ENCODE data around the gene GNAQ.

GNAQ gene

GRCh38 chr9:77938163-77938562 is 93.4 kb downstream of the GNAQ start:
- peaks cover 97% of the 10 kb centered on the region for H3K79me2 ChIP-seq (ENCODE audit: insufficient read depth, low read length)
- H3K9ac ChIP-seq (ENCODE audit: low read depth, low read length), result no peak overlapping the region
- no peak overlapping the region; the same call in 1 of the 2 replicates for H3K27ac ChIP-seq (ENCODE audit: low read length)
- H3K36me3 ChIP-seq (ENCODE audit: insufficient read depth, low read length), result peaks cover 9% of the 10 kb centered on the region; the same call in 1 of the 2 replicates
- TF ChIP-seq CTCF (IDR thresholded peaks at IDR 0.05; ENCODE audit: borderline replicate concordance, extremely low read depth, low read length, poor library complexity, severe bottlenecking) (no peak), EZH2 (IDR thresholded peaks at IDR 0.05; ENCODE audit: borderline replicate concordance, low read depth, low read length, severe bottlenecking) (no peak)
- H2AFZ ChIP-seq (ENCODE audit: low read depth, low read length), result no peak overlapping the region
- H3K9me3 ChIP-seq (ENCODE audit: insufficient read depth, low read length, severe bottlenecking), result no peaks in the 10 kb centered on the region
- H3K27me3 ChIP-seq (ENCODE audit: insufficient read depth, low read length, poor library complexity), result no peaks in the 10 kb centered on the region
- ATAC-seq (ENCODE audit: insufficient read depth, low read depth) (no peak), DNase-seq (no peak)
- H4K20me1 ChIP-seq (ENCODE audit: insufficient read depth, low read length), result peaks cover 19% of the 10 kb centered on the region
- peaks cover 3% of the 10 kb centered on the region; the same call in 1 of the 2 replicates for H3K4me1 ChIP-seq (ENCODE audit: insufficient read depth, low read length)
- no peak overlapping the region for H3K4me2 ChIP-seq (ENCODE audit: insufficient read depth, low read length)
- H3K4me3 ChIP-seq (ENCODE audit: low read depth in 1 of 2, low read length in 2 of 2), result no peak overlapping the region

DNA sequence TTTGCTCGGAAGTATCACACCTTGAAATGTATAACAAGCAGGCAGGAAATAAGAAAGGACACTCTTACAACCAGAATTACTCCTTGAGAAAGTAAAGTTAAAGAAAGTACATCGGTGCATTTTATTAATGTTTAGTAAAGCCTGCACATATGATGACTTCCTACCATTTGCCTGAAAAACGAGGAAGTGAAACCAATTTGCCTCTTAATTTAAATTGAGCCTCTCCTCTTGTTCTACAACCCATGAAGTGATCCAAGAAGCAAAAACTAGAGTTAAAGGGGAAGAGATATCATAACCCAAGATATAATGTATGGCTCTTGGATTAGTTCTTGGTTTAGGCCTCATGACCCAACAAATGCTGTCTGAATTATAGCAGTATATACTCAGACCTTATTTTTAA is 95.6 kb downstream of the GNAQ start:
- DNase-seq (no peak), ATAC-seq (ENCODE audit: insufficient read depth, low read depth) (no peak)
- Histone ChIP-seq H3K4me1 (ENCODE audit: insufficient read depth, low read length) (peaks cover 4% of the 10 kb centered on the region; the same call in 1 of the 2 replicates), H3K36me3 (ENCODE audit: insufficient read depth, low read length) (peaks cover 9% of the 10 kb centered on the region; the same call in 1 of the 2 replicates), H3K27me3 (ENCODE audit: insufficient read depth, low read length, poor library complexity) (no peaks in the 10 kb centered on the region), H3K79me2 (ENCODE audit: insufficient read depth, low read length) (peaks cover 97% of the 10 kb centered on the region), H3K27ac (ENCODE audit: low read length) (no peak overlapping the region), H3K9me3 (ENCODE audit: insufficient read depth, low read length, severe bottlenecking) (no peaks in the 10 kb centered on the region), H3K4me2 (ENCODE audit: insufficient read depth, low read length) (no peak overlapping the region), H4K20me1 (ENCODE audit: insufficient read depth, low read length) (peaks cover 23% of the 10 kb centered on the region), H3K4me3 (ENCODE audit: low read depth in 1 of 2, low read length in 2 of 2) (no peak overlapping the region), H2AFZ (ENCODE audit: low read depth, low read length) (no peak overlapping the region), H3K9ac (ENCODE audit: low read depth, low read length) (no peak overlapping the region)
- no peak for TF ChIP-seq CTCF (IDR thresholded peaks at IDR 0.05; ENCODE audit: borderline replicate concordance, extremely low read depth, low read length, poor library complexity, severe bottlenecking)
- no peak for TF ChIP-seq EZH2 (IDR thresholded peaks at IDR 0.05; ENCODE audit: borderline replicate concordance, low read depth, low read length, severe bottlenecking)

DNA sequence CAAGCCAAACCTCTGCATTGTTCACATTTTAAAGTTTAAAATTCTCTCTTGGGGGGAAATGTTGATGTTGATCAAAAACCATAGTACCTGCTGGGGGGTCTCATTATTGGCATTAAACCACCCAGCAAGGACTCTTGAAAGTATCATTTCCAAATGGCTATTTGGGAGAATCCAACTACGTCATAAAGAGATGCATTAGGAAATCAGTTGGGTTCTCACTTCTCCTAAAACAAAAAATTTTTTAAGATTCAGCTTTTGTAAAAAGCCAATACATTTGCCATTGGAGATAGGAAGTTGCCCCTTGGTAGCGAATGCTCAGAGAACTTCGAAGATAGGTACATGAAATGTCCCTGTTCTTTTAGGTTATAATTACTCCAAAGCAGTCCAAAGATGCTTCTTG is 96.4 kb downstream of the GNAQ start:
- no peaks in the 10 kb centered on the region for H3K9me3 ChIP-seq (ENCODE audit: insufficient read depth, low read length, severe bottlenecking)
- no peak overlapping the region for H2AFZ ChIP-seq (ENCODE audit: low read depth, low read length)
- H3K9ac ChIP-seq (ENCODE audit: low read depth, low read length), result no peak overlapping the region
- peaks cover 9% of the 10 kb centered on the region; the same call in 1 of the 2 replicates for H3K36me3 ChIP-seq (ENCODE audit: insufficient read depth, low read length)
- H3K27me3 ChIP-seq (ENCODE audit: insufficient read depth, low read length, poor library complexity), result no peaks in the 10 kb centered on the region
- no peak for DNase-seq
- no peak overlapping the region for H3K27ac ChIP-seq (ENCODE audit: low read length)
- peaks cover 98% of the 10 kb centered on the region for H3K79me2 ChIP-seq (ENCODE audit: insufficient read depth, low read length)
- no peak overlapping the region for H3K4me2 ChIP-seq (ENCODE audit: insufficient read depth, low read length)
- H3K4me3 ChIP-seq (ENCODE audit: low read depth in 1 of 2, low read length in 2 of 2), result no peak overlapping the region
- TF ChIP-seq EZH2 (IDR thresholded peaks at IDR 0.05; ENCODE audit: borderline replicate concordance, low read depth, low read length, severe bottlenecking) (no peak), CTCF (IDR thresholded peaks at IDR 0.05; ENCODE audit: borderline replicate concordance, extremely low read depth, low read length, poor library complexity, severe bottlenecking) (no peak)
- ATAC-seq (ENCODE audit: insufficient read depth, low read depth), result no peak
- peaks cover 10% of the 10 kb centered on the region; the same call in 1 of the 2 replicates for H3K4me1 ChIP-seq (ENCODE audit: insufficient read depth, low read length)
- H4K20me1 ChIP-seq (ENCODE audit: insufficient read depth, low read length), result peaks cover 22% of the 10 kb centered on the region

All from DND-41 (cell line).